HG02973 (cell line): ENCODE measurements around the gene TAAR5.
"Not testable (repeated sequence)": the region's sequence is repeated elsewhere in the genome, so short reads cannot be mapped to it uniquely, and the experiment has no call there.

ENCODE experiments used
- ATAC-seq: cut with Tn5 transposase; IDR thresholded peaks from one replicate; pipeline ENCODE4 v1.9.1; 2021; ENCODE audit warnings: moderate library complexity; ENCODE audit not compliant: unreplicated experiment

The TAAR5 gene

DNA sequence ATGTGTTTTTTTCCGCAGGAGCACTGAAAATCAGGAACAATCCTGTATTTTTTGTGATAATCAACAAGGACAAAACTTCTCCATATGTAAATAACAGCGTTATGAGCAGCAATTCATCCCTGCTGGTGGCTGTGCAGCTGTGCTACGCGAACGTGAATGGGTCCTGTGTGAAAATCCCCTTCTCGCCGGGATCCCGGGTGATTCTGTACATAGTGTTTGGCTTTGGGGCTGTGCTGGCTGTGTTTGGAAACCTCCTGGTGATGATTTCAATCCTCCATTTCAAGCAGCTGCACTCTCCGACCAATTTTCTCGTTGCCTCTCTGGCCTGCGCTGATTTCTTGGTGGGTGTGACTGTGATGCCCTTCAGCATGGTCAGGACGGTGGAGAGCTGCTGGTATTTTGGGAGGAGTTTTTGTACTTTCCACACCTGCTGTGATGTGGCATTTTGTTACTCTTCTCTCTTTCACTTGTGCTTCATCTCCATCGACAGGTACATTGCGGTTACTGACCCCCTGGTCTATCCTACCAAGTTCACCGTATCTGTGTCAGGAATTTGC lies 19.2 kb downstream of the TAAR5 start, which contains the start of gene TAAR6:
TSS of gene TAAR6 (plus strand) at position 102 of the 557 bp plus-strand sequence. CDS start at position 102, 0 bp downstream.
- no peak for ATAC-seq

DNA sequence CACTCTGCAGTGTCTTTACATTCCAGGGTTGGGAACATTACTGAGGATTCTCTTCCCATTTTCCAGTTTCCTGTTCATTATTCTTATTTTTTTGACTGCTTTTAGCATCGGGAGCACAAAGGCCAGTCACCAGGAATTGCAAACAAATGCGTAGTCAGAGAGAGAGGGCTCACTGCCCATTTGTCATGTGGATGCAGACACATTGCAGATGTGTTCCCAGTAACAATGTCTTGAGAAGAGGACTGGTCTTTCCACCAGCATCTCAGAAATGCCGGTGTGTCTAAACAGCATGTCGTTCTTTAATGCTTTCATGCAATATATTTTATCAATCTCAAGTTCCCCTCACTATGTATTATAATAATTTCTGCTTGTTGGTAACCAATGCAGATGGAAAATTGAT lies 20.4 kb downstream of the TAAR5 start:
- ATAC-seq = no peak

DNA sequence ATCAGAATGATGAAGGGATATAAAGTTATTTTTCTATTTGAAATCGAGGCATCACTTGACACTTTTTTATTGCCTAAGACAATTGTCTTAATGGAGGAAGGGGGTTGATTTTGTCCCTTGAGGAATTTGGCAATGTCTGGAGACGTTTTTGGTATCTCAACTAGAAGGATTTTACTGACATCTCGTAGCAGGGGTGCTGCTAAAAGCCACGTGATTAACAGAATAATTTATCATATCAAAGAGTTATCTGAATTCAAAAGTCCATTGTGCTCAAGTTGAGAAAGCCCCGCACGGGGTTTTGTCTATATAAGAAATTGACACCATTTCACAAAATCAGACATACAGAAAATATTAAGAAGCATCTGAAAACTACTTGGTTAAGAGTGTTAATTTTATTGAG lies 20.9 kb downstream of the TAAR5 start:
- ATAC-seq = no peak

DNA sequence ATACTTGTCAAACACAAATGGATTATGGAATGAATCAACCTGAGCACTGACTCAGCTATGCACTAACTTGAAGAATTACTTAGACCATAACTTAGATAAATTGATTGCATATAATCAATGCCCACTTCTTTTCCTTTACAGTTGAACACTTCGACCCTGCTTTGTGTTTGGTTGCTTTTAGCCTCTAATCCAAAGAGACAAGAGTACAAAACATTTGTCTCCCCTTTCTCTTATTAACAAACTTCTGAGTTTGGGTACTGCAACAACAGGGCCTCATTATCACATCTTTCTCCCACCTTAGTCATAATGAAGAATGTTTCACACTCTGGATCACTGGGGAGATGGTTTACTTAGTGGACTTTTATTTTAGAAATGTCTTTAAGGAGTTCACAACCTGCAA lies 22.0 kb downstream of the TAAR5 start:
- no peak for ATAC-seq

DNA sequence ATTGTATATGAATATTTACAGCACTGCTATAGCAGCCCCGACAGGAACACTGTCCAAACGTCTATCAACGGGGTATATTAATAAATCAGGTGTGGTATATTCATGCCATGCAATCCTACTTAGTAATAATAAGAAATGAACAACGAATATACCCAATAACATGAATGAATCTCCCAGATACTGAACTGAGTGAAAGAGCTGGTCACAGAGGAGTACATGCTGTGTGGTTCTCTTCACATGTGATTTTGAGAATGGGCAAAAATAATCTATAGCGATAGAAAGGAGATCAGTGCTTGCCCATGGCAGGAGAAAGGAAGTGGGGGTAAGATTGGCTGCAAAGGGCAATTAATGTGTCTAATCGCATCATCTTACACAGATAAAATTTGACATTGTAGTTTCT lies 23.1 kb downstream of the TAAR5 start:
- ATAC-seq = no peak

DNA sequence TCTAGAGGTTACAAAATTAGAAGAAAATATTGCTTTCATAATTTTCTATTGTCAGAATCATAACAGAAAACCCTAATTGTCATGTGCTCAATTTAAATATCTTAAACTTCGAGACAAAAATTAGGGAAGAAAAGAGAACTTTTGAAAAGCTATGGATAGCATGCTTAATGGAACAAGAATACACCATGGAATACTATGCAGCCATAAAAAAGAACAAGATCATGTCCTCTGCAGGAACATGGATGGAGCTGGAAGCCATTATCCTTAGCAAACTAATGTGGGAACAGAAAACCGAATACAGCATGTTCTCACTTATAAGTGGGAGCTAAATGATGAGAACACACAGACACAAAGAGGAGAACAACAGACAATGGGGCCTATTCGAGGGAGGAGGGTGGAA lies 29.5 kb downstream of the TAAR5 start:
- not testable (repeated sequence) for ATAC-seq

DNA sequence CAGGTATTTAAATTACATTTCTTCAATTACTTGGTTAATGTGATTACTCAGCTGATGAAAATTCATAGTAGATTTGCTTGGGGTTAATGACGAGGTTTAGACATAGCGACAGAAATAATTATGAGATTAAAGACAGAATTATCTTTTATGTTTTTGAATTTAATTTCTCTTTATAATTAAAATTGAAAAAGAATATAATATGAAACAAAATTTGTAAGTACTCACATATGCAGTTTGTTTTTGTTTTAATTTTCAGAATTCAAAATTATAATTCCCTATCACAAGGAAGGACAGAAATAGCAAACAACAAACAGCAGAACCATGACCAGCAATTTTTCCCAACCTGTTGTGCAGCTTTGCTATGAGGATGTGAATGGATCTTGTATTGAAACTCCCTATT lies 37.2 kb downstream of the TAAR5 start, which contains the start of gene TAAR8:
TSS of gene TAAR8 (plus strand) at position 301 of the 400 bp plus-strand sequence. CDS start at position 322, 21 bp downstream.
- no peak for ATAC-seq

DNA sequence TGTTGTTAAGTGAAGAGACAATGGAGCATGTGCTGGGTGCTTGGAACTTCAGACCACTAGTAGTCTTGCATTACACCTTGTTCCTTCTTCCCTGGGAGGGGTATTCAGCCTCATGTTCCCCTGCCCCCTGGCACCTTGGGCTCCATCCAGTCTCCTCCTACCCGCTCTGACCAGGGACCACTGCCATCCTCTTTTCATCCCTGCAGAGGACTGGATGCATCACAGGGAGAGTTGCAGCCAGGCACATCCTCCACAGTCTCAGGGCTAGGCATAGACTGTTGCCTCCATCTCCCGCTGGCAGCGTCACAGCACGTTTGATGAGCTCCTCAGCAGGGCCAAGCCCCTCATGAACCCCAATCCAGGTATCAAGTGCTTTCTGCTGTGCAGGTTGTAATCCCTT lies 38.3 kb downstream of the TAAR5 start:
- no peak for ATAC-seq

DNA sequence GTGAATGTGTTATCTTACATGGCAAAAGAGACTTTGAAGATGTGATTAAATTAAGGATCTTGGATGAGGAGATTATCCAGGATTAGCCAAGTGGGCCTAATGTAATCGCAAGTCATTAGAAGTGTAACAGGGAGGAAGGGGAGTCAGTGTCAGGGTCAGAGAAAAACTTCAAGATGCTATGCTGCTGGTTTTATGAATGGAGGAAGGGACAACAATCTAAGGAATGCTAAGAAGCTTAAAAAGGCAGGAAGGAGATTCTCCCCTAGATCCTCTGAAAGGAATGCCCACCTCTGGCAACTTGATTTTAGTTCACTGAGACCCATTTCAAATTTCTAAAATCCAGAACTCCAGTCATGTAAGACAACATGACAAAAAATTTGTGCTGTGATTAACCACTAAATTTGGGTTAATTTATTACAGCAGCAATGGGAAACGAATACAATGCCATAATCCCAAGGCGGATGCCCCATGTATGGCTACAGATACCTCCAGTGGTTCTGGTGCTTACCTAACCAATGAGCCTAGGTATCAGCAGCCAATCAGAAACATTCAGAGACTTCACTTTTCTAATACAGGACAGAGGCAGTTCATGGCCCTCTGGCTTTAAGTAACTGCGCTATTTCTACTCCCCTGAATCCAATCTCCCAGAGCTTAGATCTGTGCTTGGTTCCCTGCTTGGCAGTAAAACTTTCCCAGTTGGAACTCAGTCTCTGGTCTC lies 40.6 kb downstream of the TAAR5 start:
- ATAC-seq = no peak

DNA sequence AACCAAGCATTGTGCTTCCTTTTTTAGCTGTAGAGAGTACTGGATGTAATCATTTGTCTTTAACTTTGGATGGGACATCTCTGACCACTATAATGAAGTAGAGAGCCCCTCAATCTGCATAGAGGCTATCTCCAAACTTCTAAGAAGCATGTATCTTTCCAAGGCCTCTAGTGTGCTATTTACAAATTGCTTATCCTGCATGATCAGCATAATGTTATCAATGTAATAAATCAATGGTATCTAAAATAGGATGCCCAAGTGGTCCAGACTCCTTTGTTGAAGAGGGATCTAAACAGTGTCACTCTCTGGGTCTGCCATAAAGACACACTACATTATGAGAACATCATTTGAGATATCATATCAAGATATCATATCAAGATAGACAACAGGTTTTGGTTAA lies 44.7 kb downstream of the TAAR5 start:
- ATAC-seq = no peak
